Mucosa of gallbladder (tissue), 1 donor: ENCODE data around the gene CHMP4B. TPM values are rescaled to one million over a fixed set of nuclear protein-coding genes. Genes with fewer than 3 reads are reported as not detected.
"Not testable (repeated sequence)": the region's sequence is repeated elsewhere in the genome, so short reads cannot be mapped to it uniquely, and the experiment has no call there.

Source experiments
- DNase-seq: peaks from one replicate; pipeline ENCODE4 v3.0.0-alpha.2; 2020; ENCODE audit warnings: low spot score
- total RNA-seq: library from RNA; stranded (reverse); gene quantifications from one replicate; pipeline ENCODE4 v1.2.1, GENCODE V29; 2021
- donor health status: DM: no; HTN: no; CAD: no.

CHMP4B gene
- total RNA-seq, 1 donor from 2014 or later: 117 TPM

GRCh38 chr20:33789858-33790182 is 21.3 kb upstream of the CHMP4B start:
- DNase-seq: no peak

DNA sequence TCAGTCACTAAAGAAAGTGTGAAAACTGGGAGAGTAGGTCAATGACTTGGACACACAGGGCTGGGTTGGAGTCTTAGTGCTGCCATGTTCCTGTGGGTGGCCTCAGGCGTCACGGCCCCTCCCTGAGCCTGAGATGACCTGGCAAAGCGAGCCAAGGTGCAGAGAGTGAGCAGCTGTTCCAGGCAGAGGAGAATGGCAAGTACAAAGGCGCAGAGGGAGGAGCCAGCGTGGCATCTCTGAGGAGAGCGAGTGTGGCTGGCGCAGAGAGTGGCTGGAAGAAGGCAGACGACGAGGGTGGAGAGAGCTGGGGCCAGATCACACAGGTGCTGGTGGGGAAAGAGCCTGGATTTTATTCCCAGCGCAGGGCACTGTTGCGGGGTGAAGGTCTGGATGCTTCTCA is 20.6 kb upstream of the CHMP4B start:
- peak; percentile 82 for DNase-seq

GRCh38 chr20:33791021-33791420 is 20.1 kb upstream of the CHMP4B start:
- DNase-seq: no peak

GRCh38 chr20:33791540-33791939 is 19.6 kb upstream of the CHMP4B start:
- no peak for DNase-seq

DNA sequence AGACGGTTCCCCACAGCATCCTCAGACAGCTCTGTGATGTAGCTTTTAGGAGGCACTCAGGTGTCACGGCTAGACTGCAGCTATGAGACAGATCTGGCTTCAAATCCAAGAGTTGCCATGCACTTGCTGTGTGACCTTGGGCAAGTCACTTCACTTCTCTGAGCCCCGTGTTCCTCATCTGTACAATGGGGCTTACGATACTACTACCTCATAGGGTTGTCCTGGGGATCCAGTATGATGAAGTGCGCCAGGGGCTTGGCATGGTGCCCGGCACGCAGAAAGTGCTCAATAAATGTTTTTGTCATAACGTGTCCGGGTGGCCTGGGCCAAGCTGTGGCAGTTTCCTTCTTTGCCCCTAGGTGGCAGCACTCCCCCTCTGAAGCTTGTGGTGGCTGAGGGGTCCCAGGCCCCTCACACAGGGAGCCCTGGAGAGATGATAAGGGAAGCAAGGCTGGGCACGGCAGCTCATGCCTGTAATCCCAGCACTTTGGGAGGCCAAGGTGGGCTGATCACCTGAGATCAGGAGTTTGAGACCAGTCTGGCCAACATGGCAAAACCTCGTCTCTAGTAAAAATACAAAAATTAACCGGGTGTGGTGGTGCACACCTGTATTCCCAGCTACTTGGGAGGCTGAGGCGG is 19.1 kb upstream of the CHMP4B start:
- DNase-seq: no peak

GRCh38 chr20:33792598-33792989 is 18.6 kb upstream of the CHMP4B start:
- not testable (repeated sequence) for DNase-seq

GRCh38 chr20:33793011-33793931 is 17.9 kb upstream of the CHMP4B start:
- DNase-seq: peak; percentile 27

DNA sequence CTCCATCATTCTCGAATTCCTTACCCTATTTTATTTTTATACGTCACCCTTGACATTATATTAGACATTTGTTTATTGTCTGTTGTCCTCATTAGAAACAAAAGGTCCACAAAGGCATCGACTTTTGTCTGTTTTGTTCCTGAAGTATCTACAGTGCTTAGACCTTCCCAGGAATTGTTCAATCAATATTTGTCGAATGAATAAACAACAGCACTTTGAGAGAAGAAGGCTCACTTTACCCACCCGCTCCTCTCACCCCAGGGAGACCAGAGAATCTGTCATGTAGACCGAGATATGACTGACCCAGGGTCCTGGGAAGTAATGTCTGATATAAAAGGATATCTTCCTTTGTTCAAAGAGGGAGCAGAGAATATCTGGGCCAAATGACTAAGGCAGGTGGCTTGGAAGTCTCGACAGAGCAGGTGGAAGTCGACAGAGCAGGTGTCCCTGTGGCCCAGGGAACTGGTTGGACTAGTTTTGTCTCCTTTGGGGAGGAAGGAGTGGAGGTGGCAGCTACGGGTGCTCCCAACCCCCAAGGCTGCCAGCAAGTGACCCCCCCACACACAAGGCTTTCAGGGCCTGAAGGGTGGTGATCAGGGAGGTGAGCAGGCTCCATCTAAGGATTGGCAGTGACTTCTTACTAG is 14.8 kb upstream of the CHMP4B start:
- peak; percentile 84 for DNase-seq

GRCh38 chr20:33796907-33797544 is 14.1 kb upstream of the CHMP4B start:
- peak; percentile 60 for DNase-seq

DNA sequence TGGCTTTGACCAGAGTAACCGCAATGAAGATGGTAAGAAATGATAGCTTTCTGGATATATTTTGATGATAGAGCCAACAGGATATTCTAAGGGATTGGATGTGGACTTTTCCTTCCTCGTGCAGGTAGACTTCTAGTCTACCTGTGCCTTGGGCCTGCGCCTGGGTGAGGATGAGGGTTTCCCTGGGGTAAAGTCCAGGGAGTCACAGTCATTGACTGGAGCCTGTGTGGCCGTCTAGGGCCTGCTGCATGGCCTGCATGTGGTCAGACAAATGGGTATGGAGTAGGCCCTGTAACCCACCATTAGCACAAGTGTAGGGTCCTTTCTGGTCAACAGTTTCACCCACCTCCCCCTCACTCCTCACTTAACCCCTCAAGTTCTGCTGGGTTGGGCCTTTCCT is 12.7 kb upstream of the CHMP4B start:
- DNase-seq: no peak

DNA sequence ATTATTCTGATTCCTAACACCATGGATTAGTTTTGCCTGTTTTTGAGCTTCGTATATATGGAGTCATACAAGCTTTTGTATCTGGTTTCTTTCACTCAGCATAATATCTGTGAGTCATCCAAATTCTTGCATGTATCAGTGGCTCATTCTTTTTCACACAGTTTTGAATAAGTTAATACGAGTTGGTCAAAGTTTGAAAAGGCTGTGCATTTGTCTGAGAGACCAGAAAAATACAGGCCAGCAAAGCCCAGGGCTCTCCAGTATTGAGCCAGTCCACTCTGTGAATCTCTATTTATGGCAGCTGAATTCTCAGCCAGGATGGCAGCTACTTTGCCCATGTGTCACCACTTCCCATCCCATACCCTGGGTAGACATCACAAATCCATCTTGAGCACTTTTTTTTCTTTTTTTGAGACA is 7.2 kb upstream of the CHMP4B start:
- no peak for DNase-seq

GRCh38 chr20:33808388-33808787 is 2.8 kb upstream of the CHMP4B start:
- no peak for DNase-seq

DNA sequence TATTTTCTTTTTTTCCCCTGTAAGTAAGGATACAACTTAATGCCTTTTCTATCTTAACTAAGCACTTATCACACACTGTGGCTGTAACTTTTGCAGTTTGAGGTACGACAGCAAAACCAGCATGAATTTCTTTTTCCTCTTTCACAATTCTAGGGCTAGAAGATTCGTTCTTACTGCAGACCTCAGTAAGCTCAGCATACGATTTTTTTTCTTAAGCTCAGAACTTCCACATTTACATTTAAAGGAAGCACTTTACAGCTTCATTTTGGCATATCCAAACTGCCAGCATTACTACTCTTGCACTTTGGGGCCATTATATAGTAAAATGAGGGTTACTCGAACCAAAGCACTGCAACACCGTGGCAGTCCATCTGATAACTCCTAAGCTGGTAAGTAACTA is 889 bp upstream of the CHMP4B start:
- no peak for DNase-seq

- DNase-seq: no peak
Measured at GRCh38 chr20:33811776-33812151, 616 bp downstream of the CHMP4B start.

- peak; percentile 56 for DNase-seq
Measured at GRCh38 chr20:33812152-33812849, 1.2 kb downstream of the CHMP4B start.

- no peak for DNase-seq
Measured at GRCh38 chr20:33812908-33813462, 1.8 kb downstream of the CHMP4B start.

GRCh38 chr20:33814238-33814712 is 3.1 kb downstream of the CHMP4B start:
- DNase-seq: no peak

GRCh38 chr20:33815671-33816070 is 4.5 kb downstream of the CHMP4B start:
- no peak for DNase-seq

GRCh38 chr20:33816191-33816590 is 5.0 kb downstream of the CHMP4B start:
- no peak for DNase-seq

GRCh38 chr20:33817411-33817810 is 6.3 kb downstream of the CHMP4B start:
- DNase-seq: no peak

GRCh38 chr20:33819456-33819855 is 8.3 kb downstream of the CHMP4B start:
- no peak for DNase-seq
